ENCODE data around the gene PKD2.

DNA sequence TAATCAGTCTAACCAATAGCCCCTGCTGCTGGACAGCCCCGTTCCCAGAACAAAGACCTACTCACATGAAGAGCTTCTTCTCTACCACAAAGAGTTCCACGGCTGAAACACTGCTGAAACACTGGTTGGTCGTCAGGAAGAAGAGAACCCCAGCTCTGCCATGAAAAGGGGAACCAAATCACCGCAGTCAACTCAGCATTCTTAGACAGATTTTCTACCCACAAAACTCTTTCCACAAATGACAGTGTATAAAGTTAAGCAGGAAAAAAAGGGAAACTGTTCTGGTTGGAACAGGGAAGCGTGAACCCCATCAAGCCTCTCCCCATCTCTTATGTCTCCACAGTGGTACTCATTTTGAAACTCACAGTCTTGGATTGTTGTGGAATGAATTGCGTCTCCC lies 93.7 kb downstream of the PKD2 start:
- no peak for TF ChIP-seq HMGXB4 (CRISPR knock-in tag; IDR thresholded peaks at IDR 0.05)
- TF ChIP-seq, protein P1, sequence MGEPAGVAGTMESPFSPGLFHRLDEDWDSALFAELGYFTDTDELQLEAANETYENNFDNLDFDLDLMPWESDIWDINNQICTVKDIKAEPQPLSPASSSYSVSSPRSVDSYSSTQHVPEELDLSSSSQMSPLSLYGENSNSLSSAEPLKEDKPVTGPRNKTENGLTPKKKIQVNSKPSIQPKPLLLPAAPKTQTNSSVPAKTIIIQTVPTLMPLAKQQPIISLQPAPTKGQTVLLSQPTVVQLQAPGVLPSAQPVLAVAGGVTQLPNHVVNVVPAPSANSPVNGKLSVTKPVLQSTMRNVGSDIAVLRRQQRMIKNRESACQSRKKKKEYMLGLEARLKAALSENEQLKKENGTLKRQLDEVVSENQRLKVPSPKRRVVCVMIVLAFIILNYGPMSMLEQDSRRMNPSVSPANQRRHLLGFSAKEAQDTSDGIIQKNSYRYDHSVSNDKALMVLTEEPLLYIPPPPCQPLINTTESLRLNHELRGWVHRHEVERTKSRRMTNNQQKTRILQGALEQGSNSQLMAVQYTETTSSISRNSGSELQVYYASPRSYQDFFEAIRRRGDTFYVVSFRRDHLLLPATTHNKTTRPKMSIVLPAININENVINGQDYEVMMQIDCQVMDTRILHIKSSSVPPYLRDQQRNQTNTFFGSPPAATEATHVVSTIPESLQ (CRISPR knock-in tag; IDR thresholded peaks at IDR 0.05): no peak
- TF ChIP-seq, protein P2, sequence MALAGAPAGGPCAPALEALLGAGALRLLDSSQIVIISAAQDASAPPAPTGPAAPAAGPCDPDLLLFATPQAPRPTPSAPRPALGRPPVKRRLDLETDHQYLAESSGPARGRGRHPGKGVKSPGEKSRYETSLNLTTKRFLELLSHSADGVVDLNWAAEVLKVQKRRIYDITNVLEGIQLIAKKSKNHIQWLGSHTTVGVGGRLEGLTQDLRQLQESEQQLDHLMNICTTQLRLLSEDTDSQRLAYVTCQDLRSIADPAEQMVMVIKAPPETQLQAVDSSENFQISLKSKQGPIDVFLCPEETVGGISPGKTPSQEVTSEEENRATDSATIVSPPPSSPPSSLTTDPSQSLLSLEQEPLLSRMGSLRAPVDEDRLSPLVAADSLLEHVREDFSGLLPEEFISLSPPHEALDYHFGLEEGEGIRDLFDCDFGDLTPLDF (CRISPR knock-in tag; IDR thresholded peaks at IDR 0.05): no peak
- TF ChIP-seq ATF2 (CRISPR knock-in tag; IDR thresholded peaks at IDR 0.05; ENCODE audit: borderline replicate concordance, low read depth): no peak
- TF ChIP-seq, protein P3, sequence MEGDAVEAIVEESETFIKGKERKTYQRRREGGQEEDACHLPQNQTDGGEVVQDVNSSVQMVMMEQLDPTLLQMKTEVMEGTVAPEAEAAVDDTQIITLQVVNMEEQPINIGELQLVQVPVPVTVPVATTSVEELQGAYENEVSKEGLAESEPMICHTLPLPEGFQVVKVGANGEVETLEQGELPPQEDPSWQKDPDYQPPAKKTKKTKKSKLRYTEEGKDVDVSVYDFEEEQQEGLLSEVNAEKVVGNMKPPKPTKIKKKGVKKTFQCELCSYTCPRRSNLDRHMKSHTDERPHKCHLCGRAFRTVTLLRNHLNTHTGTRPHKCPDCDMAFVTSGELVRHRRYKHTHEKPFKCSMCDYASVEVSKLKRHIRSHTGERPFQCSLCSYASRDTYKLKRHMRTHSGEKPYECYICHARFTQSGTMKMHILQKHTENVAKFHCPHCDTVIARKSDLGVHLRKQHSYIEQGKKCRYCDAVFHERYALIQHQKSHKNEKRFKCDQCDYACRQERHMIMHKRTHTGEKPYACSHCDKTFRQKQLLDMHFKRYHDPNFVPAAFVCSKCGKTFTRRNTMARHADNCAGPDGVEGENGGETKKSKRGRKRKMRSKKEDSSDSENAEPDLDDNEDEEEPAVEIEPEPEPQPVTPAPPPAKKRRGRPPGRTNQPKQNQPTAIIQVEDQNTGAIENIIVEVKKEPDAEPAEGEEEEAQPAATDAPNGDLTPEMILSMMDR (IDR thresholded peaks at IDR 0.05): no peak
- no peak for TF ChIP-seq ELF4 (CRISPR knock-in tag; IDR thresholded peaks at IDR 0.05; ENCODE audit: low read depth)
- no peak for TF ChIP-seq JUN (CRISPR knock-in tag; IDR thresholded peaks at IDR 0.05)
- no peak for TF ChIP-seq TEAD4 (CRISPR knock-in tag; IDR thresholded peaks at IDR 0.05)
- no peak for TF ChIP-seq ZNF263 (CRISPR knock-in tag; IDR thresholded peaks at IDR 0.05; ENCODE audit: low read depth)
- TF ChIP-seq CBFB (CRISPR knock-in tag; IDR thresholded peaks at IDR 0.05; ENCODE audit: low read depth): no peak
